ENCODE measurements around the gene DAD1. TPM values are rescaled to one million over a fixed set of nuclear protein-coding genes. Genes with fewer than 3 reads are reported as not detected.

The DAD1 gene
- total RNA-seq, 2 donors from 2014 or later, result 91.3 to 104 TPM

- no peaks in the 10 kb centered on the region for H3K27me3 ChIP-seq
- no peaks in the 10 kb centered on the region for H3K4me1 ChIP-seq
- WGBS, 2 donors, result 55 to 64% methylated on average over 3 of the region's 3 CpGs
- no peaks in the 10 kb centered on the region for H3K9me3 ChIP-seq
- H3K4me3 ChIP-seq, result no peak overlapping the region
- H3K36me3 ChIP-seq (replicated peaks in 1 of 2; ENCODE audit: insufficient read depth in 1 of 2, low read depth in 2 of 2), result no peaks in the 10 kb centered on the region
- DNase-seq (no peak), ATAC-seq (no peak)
- intact Hi-C loops (cut with DNase I), result no loop called here
- H3K27ac ChIP-seq, result no peak overlapping the region
- TF ChIP-seq CTCF (IDR thresholded peaks at IDR 0.05) (no peak), POLR2A (IDR thresholded peaks at IDR 0.05) (no peak)
Observed at GRCh38 chr14:22532345-22533056, 56.5 kb downstream of the DAD1 start.

- Histone ChIP-seq H3K36me3 (replicated peaks in 1 of 2; ENCODE audit: insufficient read depth in 1 of 2, low read depth in 2 of 2) (no peaks in the 10 kb centered on the region), H3K4me1 (no peaks in the 10 kb centered on the region), H3K9me3 (no peaks in the 10 kb centered on the region), H3K27me3 (no peaks in the 10 kb centered on the region), H3K27ac (no peak overlapping the region), H3K4me3 (no peak overlapping the region)
- TF ChIP-seq POLR2A (IDR thresholded peaks at IDR 0.05) (no peak), CTCF (IDR thresholded peaks at IDR 0.05) (no peak)
- intact Hi-C loops (cut with DNase I), result no loop called here
- 77 to 83% methylated on average over 5 of the region's 5 CpGs for WGBS, 2 donors
- no peak for DNase-seq
- ATAC-seq, result no peak
Observed at GRCh38 chr14:22531451-22532344, 57.3 kb downstream of the DAD1 start.

GRCh38 chr14:22530127-22530526 lies 58.9 kb downstream of the DAD1 start:
- Histone ChIP-seq H3K9me3 (no peaks in the 10 kb centered on the region), H3K4me3 (no peak overlapping the region), H3K27ac (no peak overlapping the region), H3K27me3 (no peaks in the 10 kb centered on the region), H3K36me3 (replicated peaks in 1 of 2; ENCODE audit: insufficient read depth in 1 of 2, low read depth in 2 of 2) (no peaks in the 10 kb centered on the region), H3K4me1 (no peaks in the 10 kb centered on the region)
- no peak for TF ChIP-seq CTCF (IDR thresholded peaks at IDR 0.05)
- no peak for TF ChIP-seq POLR2A (IDR thresholded peaks at IDR 0.05)
- 33 to 35% methylated on average over 1 of the region's 1 CpG for WGBS, 2 donors
- no peak for ATAC-seq
- DNase-seq, result no peak
- intact Hi-C loops (cut with DNase I), result no loop called here

GRCh38 chr14:22526744-22527143 lies 62.3 kb downstream of the DAD1 start:
- no peak overlapping the region for H3K4me3 ChIP-seq
- intact Hi-C loops (cut with DNase I), result no loop called here
- WGBS, 2 donors, result 92 to 100% methylated on average over 1 of the region's 1 CpG

More at GRCh38 chr14:22526744-22527143, 62.3 kb downstream of the DAD1 start:
- Histone ChIP-seq H3K27me3 (no peaks in the 10 kb centered on the region), H3K36me3 (replicated peaks in 1 of 2; ENCODE audit: insufficient read depth in 1 of 2, low read depth in 2 of 2) (no peaks in the 10 kb centered on the region), H3K27ac (no peak overlapping the region), H3K9me3 (no peaks in the 10 kb centered on the region), H3K4me1 (peaks cover 9% of the 10 kb centered on the region)
- DNase-seq (no peak), ATAC-seq (no peak)
- no peak for TF ChIP-seq POLR2A (IDR thresholded peaks at IDR 0.05)
- TF ChIP-seq CTCF (IDR thresholded peaks at IDR 0.05), result no peak
